NCI-H524 (cell line): Measurements from ENCODE around the gene GNA15.
"Not testable (repeated sequence)": the region's sequence is repeated elsewhere in the genome, so short reads cannot be mapped to it uniquely, and the experiment has no call there.

ENCODE experiments used
- DNase-seq, 2 experiments: peaks; one replicate each; lab custom pipeline; 2025; lab: John Stamatoyannopoulos, UW

GNA15 gene

GRCh38 chr19:3149526-3150505 lies 14.0 kb downstream of the GNA15 start:
- no peak for DNase-seq

GRCh38 chr19:3150739-3151329 lies 15.0 kb downstream of the GNA15 start:
- DNase-seq: no peak

- no peak for DNase-seq
Measured at GRCh38 chr19:3151563-3152418, 16.0 kb downstream of the GNA15 start.

- DNase-seq: no peak
Measured at GRCh38 chr19:3152419-3152780, 16.6 kb downstream of the GNA15 start.

- no peak for DNase-seq
Measured at GRCh38 chr19:3153286-3154230, 17.7 kb downstream of the GNA15 start.

GRCh38 chr19:3154447-3154846 lies 18.6 kb downstream of the GNA15 start:
- DNase-seq: not testable (repeated sequence)

GRCh38 chr19:3154957-3155736 lies 19.3 kb downstream of the GNA15 start:
- DNase-seq: peak; percentile 32 to 60

GRCh38 chr19:3157096-3157845 lies 21.4 kb downstream of the GNA15 start:
- DNase-seq: no peak

GRCh38 chr19:3159565-3159964 lies 23.7 kb downstream of the GNA15 start:
- DNase-seq: no peak

- no peak for DNase-seq
Measured at GRCh38 chr19:3160219-3160618, 24.4 kb downstream of the GNA15 start.

GRCh38 chr19:3161453-3161852 lies 25.6 kb downstream of the GNA15 start:
- DNase-seq: no peak

GRCh38 chr19:3162418-3163229 lies 26.8 kb downstream of the GNA15 start:
- no peak for DNase-seq

- DNase-seq: peak; percentile 51 to 86
Measured at GRCh38 chr19:3163230-3163886, 27.5 kb downstream of the GNA15 start.

- DNase-seq: no peak
Measured at GRCh38 chr19:3163943-3164342, 28.1 kb downstream of the GNA15 start.

- no peak for DNase-seq
Measured at GRCh38 chr19:3167533-3168272, 31.9 kb downstream of the GNA15 start.

- DNase-seq: no peak
Measured at GRCh38 chr19:3171894-3172672, 36.2 kb downstream of the GNA15 start.

GRCh38 chr19:3172673-3173000 lies 36.8 kb downstream of the GNA15 start:
- DNase-seq: not testable (repeated sequence)
